ENCODE results near the gene DDX31.

GRCh38 chr9:132548751-132549640 is 120.8 kb downstream of the DDX31 start:
- no peak for TF ChIP-seq POLR2A (IDR thresholded peaks at IDR 0.05)
- no peak for TF ChIP-seq CTCF (IDR thresholded peaks at IDR 0.05)

Data from thyroid gland (tissue), 4 donors.